ENCODE data around the gene DHX9.

DNA sequence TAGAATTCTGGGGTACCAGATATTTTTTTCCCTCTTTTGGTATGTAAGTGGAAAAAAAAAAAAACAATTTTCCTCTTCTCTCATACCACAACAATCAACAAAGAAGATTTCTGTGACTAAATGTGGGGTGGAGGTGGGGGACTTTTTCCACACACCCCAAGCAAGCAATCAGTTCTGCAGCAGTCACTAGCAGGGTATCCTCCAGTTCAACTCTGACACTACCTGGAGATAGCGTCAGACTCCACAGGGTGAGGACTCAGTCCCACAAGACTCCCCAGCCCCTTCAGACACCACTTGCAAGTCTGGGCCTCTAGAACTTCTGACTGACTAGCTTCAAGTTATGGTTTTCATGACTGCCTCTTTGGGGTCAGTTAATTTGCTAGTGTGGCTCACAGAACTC, 6.2 kb downstream of the DHX9 start:
- TF ChIP-seq GATA2 (IDR thresholded peaks at IDR 0.05; ENCODE audit: low read depth, low read length) = no peak
- TF ChIP-seq GATA3 (IDR thresholded peaks at IDR 0.05; ENCODE audit: low read depth, low read length) = no peak

Data from SH-SY5Y (cell line).